ENCODE data around the gene PDXK. TPM values are rescaled to one million over a fixed set of nuclear protein-coding genes. Genes with fewer than 3 reads are reported as not detected.

Gene PDXK
- total and polyA plus RNA-seq, 2 donors (not counting 3 experiments of a cell fraction or from before 2014, with no cell fraction given), result 44.2 to 59.1 TPM

GRCh38 chr21:43767498-43767983 lies 48.6 kb downstream of the PDXK start:
- TF ChIP-seq POLR2A (IDR thresholded peaks at IDR 0.05; ENCODE audit: low read depth, low read length) (no peak), MYC (IDR thresholded peaks at IDR 0.05; ENCODE audit: low read depth, low read length) (no peak), MAX (IDR thresholded peaks at IDR 0.05; ENCODE audit: insufficient read depth, insufficient read length) (no peak), GATA2 (IDR thresholded peaks at IDR 0.05; ENCODE audit: insufficient read depth, insufficient read length, low read depth, low read length) (no peak), CTCF (IDR thresholded peaks at IDR 0.05; ENCODE audit: extremely low read depth in 1 of 2, insufficient read depth in 1 of 2, low read depth in 1 of 2, low read length in 2 of 2) (no peak), POLR2AphosphoS5 (IDR thresholded peaks at IDR 0.05; ENCODE audit: insufficient read depth, low read depth, low read length) (no peak), JUN (IDR thresholded peaks at IDR 0.05; ENCODE audit: borderline replicate concordance, insufficient read depth, insufficient read length, low read depth) (no peak), FOS (IDR thresholded peaks at IDR 0.05; ENCODE audit: borderline replicate concordance, insufficient read depth, low read length) (no peak), EZH2 (IDR thresholded peaks at IDR 0.05; ENCODE audit: borderline replicate concordance, low read depth, low read length, severe bottlenecking) (no peak)
- Histone ChIP-seq H3K4me1 (ENCODE audit: control insufficient read depth, extremely low read depth, insufficient read depth, low read length) (peaks cover 7% of the 10 kb centered on the region), H3K4me3 (replicated peaks in 1 of 3; ENCODE audit: insufficient read depth in 1 of 3, low read depth in 1 of 3, low read length in 3 of 3) (no peak overlapping the region), H3K36me3 (ENCODE audit: control insufficient read depth in 2 of 2, extremely low read depth in 1 of 2, insufficient read depth in 2 of 2, low read length in 2 of 2) (no peaks in the 10 kb centered on the region), H2AFZ (ENCODE audit: low read depth, low read length) (peak overlapping the region; percentile 77), H3K27ac (ENCODE audit: insufficient read depth, low read depth, low read length) (peak overlapping the region; percentile 38), H3K9me3 (replicated peaks; ENCODE audit: control insufficient read depth, insufficient read depth, low read length) (no peaks in the 10 kb centered on the region), H3K9me1 (replicated peaks; ENCODE audit: control insufficient read depth, extremely low read depth, insufficient read depth, low read length) (no peaks in the 10 kb centered on the region), H3K4me2 (ENCODE audit: insufficient read depth, low read length) (no peak overlapping the region), H3K9ac (replicated peaks; ENCODE audit: extremely low read depth, insufficient read depth, low read length) (no peak overlapping the region), H3K79me2 (ENCODE audit: control insufficient read depth, insufficient read depth, low read length) (no peaks in the 10 kb centered on the region), H3K27me3 (ENCODE audit: control insufficient read depth in 2 of 2, insufficient read depth in 2 of 2, low read length in 2 of 2) (no peaks in the 10 kb centered on the region), H4K20me1 (replicated peaks; ENCODE audit: control insufficient read depth, extremely low read depth, insufficient read depth, low read length) (no peaks in the 10 kb centered on the region)
- no TSS peak for BruUV-seq (replicated peaks)
- dilution Hi-C loops (cut with MboI; ENCODE audit: extremely low pct_ligation_motif_present, low sequenced_read_pairs) (no loop called here), intact Hi-C loops (cut with micrococcal nuclease) (no loop called here)
- DNase-seq (ENCODE audit: low read depth, low spot score) (no peak), FAIRE-seq (no peak)
- ChIA-PET CTCF (no interaction called here), POLR2A (no interaction called here)

All from endothelial cell of umbilical vein (primary cell).